ENCODE results near the gene SFXN5. TPM values are rescaled to one million over a fixed set of nuclear protein-coding genes. Genes with fewer than 3 reads are reported as not detected.

The SFXN5 gene
- total and polyA plus RNA-seq, 2 of the 8 experiments (the other 6 are each of a cell fraction or from before 2014, with no cell fraction given) = 29.3 to 33.1 TPM

DNA sequence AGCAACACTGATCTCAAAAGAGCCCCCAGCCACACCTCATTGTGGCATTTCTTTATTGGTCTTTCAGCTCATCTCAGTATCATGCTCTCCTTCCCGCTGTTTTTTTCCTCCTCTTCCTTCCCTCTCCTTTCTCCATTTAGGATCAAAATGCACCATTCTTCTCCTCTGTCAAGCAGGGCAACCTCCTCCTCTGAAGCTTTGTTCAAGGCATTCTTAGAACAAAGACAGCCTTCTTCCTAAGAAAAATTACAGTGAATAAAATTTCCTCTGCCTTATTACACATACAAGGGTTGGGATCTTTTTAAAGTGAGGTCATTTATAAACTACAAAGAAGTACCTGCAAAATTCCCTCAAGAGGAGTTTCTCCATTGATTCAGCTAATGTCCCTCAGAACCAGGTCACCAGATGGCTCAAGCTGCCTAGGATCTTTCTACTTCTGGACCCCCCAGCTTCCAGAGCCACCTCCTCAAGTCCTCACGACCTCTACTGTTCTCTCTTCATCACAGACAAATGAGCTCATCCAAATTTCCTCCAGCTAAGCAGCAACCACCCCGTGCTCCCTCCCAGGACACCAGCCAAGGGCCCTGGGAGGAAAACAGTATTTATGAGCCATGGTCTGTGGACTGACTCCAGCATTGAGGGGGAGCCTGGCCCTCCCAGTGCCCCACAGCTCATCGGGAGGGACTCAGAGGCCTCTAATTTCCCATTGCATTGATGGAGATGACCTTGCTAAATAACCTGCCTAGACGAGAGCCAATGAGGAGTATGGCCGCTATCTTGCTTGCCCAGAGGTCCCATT, 18.0 kb downstream of the SFXN5 start (continued):
- TF ChIP-seq, protein P1, sequence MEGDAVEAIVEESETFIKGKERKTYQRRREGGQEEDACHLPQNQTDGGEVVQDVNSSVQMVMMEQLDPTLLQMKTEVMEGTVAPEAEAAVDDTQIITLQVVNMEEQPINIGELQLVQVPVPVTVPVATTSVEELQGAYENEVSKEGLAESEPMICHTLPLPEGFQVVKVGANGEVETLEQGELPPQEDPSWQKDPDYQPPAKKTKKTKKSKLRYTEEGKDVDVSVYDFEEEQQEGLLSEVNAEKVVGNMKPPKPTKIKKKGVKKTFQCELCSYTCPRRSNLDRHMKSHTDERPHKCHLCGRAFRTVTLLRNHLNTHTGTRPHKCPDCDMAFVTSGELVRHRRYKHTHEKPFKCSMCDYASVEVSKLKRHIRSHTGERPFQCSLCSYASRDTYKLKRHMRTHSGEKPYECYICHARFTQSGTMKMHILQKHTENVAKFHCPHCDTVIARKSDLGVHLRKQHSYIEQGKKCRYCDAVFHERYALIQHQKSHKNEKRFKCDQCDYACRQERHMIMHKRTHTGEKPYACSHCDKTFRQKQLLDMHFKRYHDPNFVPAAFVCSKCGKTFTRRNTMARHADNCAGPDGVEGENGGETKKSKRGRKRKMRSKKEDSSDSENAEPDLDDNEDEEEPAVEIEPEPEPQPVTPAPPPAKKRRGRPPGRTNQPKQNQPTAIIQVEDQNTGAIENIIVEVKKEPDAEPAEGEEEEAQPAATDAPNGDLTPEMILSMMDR (IDR thresholded peaks at IDR 0.05; ENCODE audit: control extremely low read depth in 1 of 3, insufficient read depth in 1 of 3, low read depth in 1 of 3, low read length in 3 of 3) = no peak
